SK-N-SH treated with all-trans-retinoic acid at 6 μM for 48 hours (cell line): Measurements from ENCODE around the gene NCF2.

Experiments used
- CSDC2 ChIP-seq: fragments of 250-450 bp; sonication (Bioruptor Pico); IDR thresholded peaks from 2 replicates; pipeline ENCODE4 v1.5.0; 2020; ENCODE audit warnings: mild to moderate bottlenecking, moderate library complexity
- CSRNP3 ChIP-seq: fragments of 250-450 bp; sonication (Bioruptor Pico); IDR thresholded peaks from 2 replicates; pipeline ENCODE4 v1.5.1; 2021; ENCODE audit warnings: mild to moderate bottlenecking, moderate library complexity
- GLIS3 ChIP-seq: fragments of 250-450 bp; sonication (Bioruptor Pico); IDR thresholded peaks from 2 replicates; pipeline ENCODE4 v1.5.0; 2020; ENCODE audit warnings: mild to moderate bottlenecking, moderate library complexity
- OSR1 ChIP-seq: fragments of 250-450 bp; sonication (Bioruptor Pico); IDR thresholded peaks from 2 replicates; pipeline ENCODE4 v1.8.0; 2022; ENCODE audit warnings: moderate library complexity, mild to moderate bottlenecking, inconsistent platforms
- PPARA ChIP-seq: fragments of 250-450 bp; sonication (Bioruptor Pico); IDR thresholded peaks from 2 replicates; pipeline ENCODE4 v1.5.0; 2020; ENCODE audit warnings: mild to moderate bottlenecking, borderline replicate concordance
- TSHZ2 ChIP-seq: fragments of 250-450 bp; sonication (Bioruptor Pico); IDR thresholded peaks from 2 replicates; pipeline ENCODE4 v1.5.0; 2020; ENCODE audit warnings: mild to moderate bottlenecking, moderate library complexity

- no peak for TF ChIP-seq TSHZ2
- TF ChIP-seq OSR1 (CRISPR knock-in tag): no peak
- no peak for TF ChIP-seq PPARA (CRISPR knock-in tag)
- TF ChIP-seq CSRNP3 (CRISPR knock-in tag): no peak
- TF ChIP-seq GLIS3 (CRISPR knock-in tag): no peak
- no peak for TF ChIP-seq CSDC2 (CRISPR knock-in tag)
Measured at GRCh38 chr1:183543619-183544204, 46.5 kb downstream of the NCF2 start.
